Activated CD4-positive, alpha-beta memory T cell treated with anti-CD3 and anti-CD28 coated beads for 36 hours (primary cell): ENCODE data around the gene ANKRD31. TPM values are rescaled to one million over a fixed set of nuclear protein-coding genes. Genes with fewer than 3 reads are reported as not detected.
A peak's percentile ranks its signal among the peaks of the same experiment; 100 is the strongest.
"Not testable (repeated sequence)": the region's sequence is repeated elsewhere in the genome, so short reads cannot be mapped to it uniquely, and the experiment has no call there.

Experiments
- CTCF ChIA-PET: fragments of 350-600 bp; sonication (Branson Sonifier 250); formaldehyde crosslinking; loops from one replicate; lab custom pipeline; 2021; ENCODE audit warnings: antibody characterized with exemption, inconsistent platforms; lab: Charles Lee
- POLR2A ChIA-PET: fragments of 350-600 bp; sonication (Branson Sonifier 250); formaldehyde crosslinking; loops from one replicate; lab custom pipeline; 2021; ENCODE audit warnings: antibody characterized with exemption; lab: Charles Lee
- DNase-seq: peaks from one replicate; pipeline ENCODE4 v3.0.0-alpha.2; 2020
- H3K27ac Mint-ChIP-seq: one replicate; pipeline ENCODE4 v1.8.0; 2021; ENCODE audit warnings: mixed read lengths
- H3K27me3 Mint-ChIP-seq: one replicate; pipeline ENCODE4 v1.8.0; 2021; ENCODE audit warnings: mixed read lengths
- H3K36me3 Mint-ChIP-seq: one replicate; pipeline ENCODE4 v1.8.0; 2021; ENCODE audit warnings: mixed read lengths
- H3K4me1 Mint-ChIP-seq: one replicate; pipeline ENCODE4 v1.8.0; 2021; ENCODE audit warnings: low read depth, mixed read lengths
- H3K4me3 Mint-ChIP-seq: one replicate; pipeline ENCODE4 v1.8.0; 2021; ENCODE audit warnings: mild to moderate bottlenecking, mixed read lengths
- H3K9me3 Mint-ChIP-seq: one replicate; pipeline ENCODE4 v1.8.0; 2021; ENCODE audit warnings: mixed read lengths
- intact Hi-C: fragments of 100-400 bp; cut with micrococcal nuclease; formaldehyde crosslinking; loops from one replicate; pipeline ENCODE4 v1.15.1; 2023
- total RNA-seq, 2 experiments: library from RNA; stranded (reverse); gene quantifications; one replicate each; pipeline ENCODE4 v1.2.3, GENCODE V29; 2021

ANKRD31 gene
- total RNA-seq, 2 experiments from 2014 or later: 0.29 to 0.33 TPM

GRCh38 chr5:75130818-75131349, 105.8 kb downstream of the ANKRD31 start:
- DNase-seq: no peak
- peaks cover 4% of the 10 kb centered on the region for H3K9me3 Mint-ChIP-seq
- CTCF ChIA-PET: no interaction called here
- POLR2A ChIA-PET: no interaction called here
- H3K36me3 Mint-ChIP-seq: no peaks in the 10 kb centered on the region
- intact Hi-C loops: no loop called here
- no peaks in the 10 kb centered on the region for H3K4me1 Mint-ChIP-seq
- no peak overlapping the region for H3K27ac Mint-ChIP-seq
- no peaks in the 10 kb centered on the region for H3K27me3 Mint-ChIP-seq
- H3K4me3 Mint-ChIP-seq: no peak overlapping the region

- Mint-ChIP-seq H3K4me1 (peaks cover 3% of the 10 kb centered on the region), H3K27me3 (no peaks in the 10 kb centered on the region), H3K9me3 (peaks cover 6% of the 10 kb centered on the region), H3K27ac (no peak overlapping the region), H3K36me3 (no peaks in the 10 kb centered on the region), H3K4me3 (no peak overlapping the region)
- POLR2A ChIA-PET: no interaction called here
- no peak for DNase-seq
- intact Hi-C loops: no loop called here
- CTCF ChIA-PET: no interaction called here
These were observed 119.8 kb downstream of the ANKRD31 start for GRCh38 chr5:75116856-75117255.

- CTCF ChIA-PET, H3K36me3 Mint-ChIP-seq, POLR2A ChIA-PET, H3K9me3 Mint-ChIP-seq, DNase-seq, H3K27me3 Mint-ChIP-seq, H3K4me3 Mint-ChIP-seq, H3K27ac Mint-ChIP-seq, intact Hi-C loops: not testable (repeated sequence)
- peaks cover 12% of the 10 kb centered on the region for H3K4me1 Mint-ChIP-seq
These were observed 122.4 kb downstream of the ANKRD31 start for GRCh38 chr5:75114311-75114710.

- intact Hi-C loops: no loop called here
- CTCF ChIA-PET: no interaction called here
- peaks cover 14% of the 10 kb centered on the region for H3K4me1 Mint-ChIP-seq
These were observed 123.1 kb downstream of the ANKRD31 start for GRCh38 chr5:75113354-75114113.

GRCh38 chr5:75108931-75109596, 127.6 kb downstream of the ANKRD31 start:
- intact Hi-C loops: no loop called here
- H3K4me3 Mint-ChIP-seq: no peak overlapping the region
- H3K4me1 Mint-ChIP-seq: peaks cover 16% of the 10 kb centered on the region
- no peaks in the 10 kb centered on the region for H3K36me3 Mint-ChIP-seq
- CTCF ChIA-PET: no interaction called here
- no peak for DNase-seq
- POLR2A ChIA-PET: interaction anchor here (1.0 kb wide), 1 partner anchor 127 kb away, joined by 3 read pairs; the partner anchor contains the start of gene ANKRD31
- H3K27ac Mint-ChIP-seq: no peak overlapping the region
- no peaks in the 10 kb centered on the region for H3K9me3 Mint-ChIP-seq
- H3K27me3 Mint-ChIP-seq: peaks cover 1% of the 10 kb centered on the region

More at GRCh38 chr5:75113354-75114113, 123.1 kb downstream of the ANKRD31 start:
- no peak for DNase-seq
- H3K27ac Mint-ChIP-seq: no peak overlapping the region
- POLR2A ChIA-PET: no interaction called here
- H3K36me3 Mint-ChIP-seq: no peaks in the 10 kb centered on the region
- H3K4me3 Mint-ChIP-seq: no peak overlapping the region
- peaks cover 2% of the 10 kb centered on the region for H3K9me3 Mint-ChIP-seq
- H3K27me3 Mint-ChIP-seq: no peaks in the 10 kb centered on the region

- ChIA-PET POLR2A (interaction anchor here (1.0 kb wide), 1 partner anchor 128 kb away, joined by 3 read pairs; the partner anchor contains the start of gene ANKRD31), CTCF (no interaction called here)
- peaks cover 16% of the 10 kb centered on the region for H3K4me1 Mint-ChIP-seq
- H3K36me3 Mint-ChIP-seq: no peaks in the 10 kb centered on the region
- H3K4me3 Mint-ChIP-seq: no peak overlapping the region
- no peak overlapping the region for H3K27ac Mint-ChIP-seq
- DNase-seq: no peak
- no peaks in the 10 kb centered on the region for H3K9me3 Mint-ChIP-seq
- intact Hi-C loops: no loop called here
- peaks cover 1% of the 10 kb centered on the region for H3K27me3 Mint-ChIP-seq
These were observed 128.2 kb downstream of the ANKRD31 start for GRCh38 chr5:75108515-75108914.

GRCh38 chr5:75095956-75096355, 140.7 kb downstream of the ANKRD31 start:
- CTCF ChIA-PET: interaction anchor here (1.0 kb wide), 1 partner anchor 45 kb away, joined by 7 read pairs; no protein-coding TSS in a partner anchor
- DNase-seq, H3K36me3 Mint-ChIP-seq, H3K4me3 Mint-ChIP-seq, H3K4me1 Mint-ChIP-seq, POLR2A ChIA-PET, H3K9me3 Mint-ChIP-seq, H3K27me3 Mint-ChIP-seq, H3K27ac Mint-ChIP-seq: not testable (repeated sequence)
- intact Hi-C loops: loop anchor here (5.0 kb wide), 1 partner anchor 44 kb away; the partner anchor contains the start of gene GCNT4

- intact Hi-C loops: no loop called here
These were observed 145.1 kb downstream of the ANKRD31 start for GRCh38 chr5:75091597-75091996.

GRCh38 chr5:75089662-75090061, 147.0 kb downstream of the ANKRD31 start:
- Mint-ChIP-seq H3K4me1 (peaks cover 16% of the 10 kb centered on the region), H3K9me3 (no peaks in the 10 kb centered on the region), H3K4me3 (no peak overlapping the region), H3K36me3 (no peaks in the 10 kb centered on the region), H3K27ac (no peak overlapping the region), H3K27me3 (no peaks in the 10 kb centered on the region)
- intact Hi-C loops: loop anchor here (1.0 kb wide), 1 partner anchor 29 kb away; no protein-coding TSS in a partner anchor
- ChIA-PET CTCF (interaction anchor here (0.7 to 1.2 kb wide), 2 partner anchors 13 to 41 kb away, joined by 3 to 4 read pairs; no protein-coding TSS in a partner anchor), POLR2A (interaction anchor here (1.0 to 1.2 kb wide), 2 partner anchors 30 to 37 kb away, joined by 5 to 6 read pairs; partner anchors contain the start of gene GCNT4)
- DNase-seq: no peak

More at GRCh38 chr5:75091597-75091996, 145.1 kb downstream of the ANKRD31 start:
- H3K4me1 Mint-ChIP-seq: peaks cover 25% of the 10 kb centered on the region
- H3K4me3 Mint-ChIP-seq: no peak overlapping the region
- CTCF ChIA-PET: no interaction called here
- no peak overlapping the region for H3K27ac Mint-ChIP-seq
- POLR2A ChIA-PET: no interaction called here
- H3K36me3 Mint-ChIP-seq: no peaks in the 10 kb centered on the region
- no peaks in the 10 kb centered on the region for H3K27me3 Mint-ChIP-seq
- H3K9me3 Mint-ChIP-seq: no peaks in the 10 kb centered on the region
- no peak for DNase-seq

GRCh38 chr5:75089137-75089536, 147.5 kb downstream of the ANKRD31 start:
- Mint-ChIP-seq H3K36me3 (no peaks in the 10 kb centered on the region), H3K27ac (no peak overlapping the region), H3K4me3 (no peak overlapping the region), H3K27me3 (no peaks in the 10 kb centered on the region), H3K9me3 (no peaks in the 10 kb centered on the region), H3K4me1 (peaks cover 15% of the 10 kb centered on the region)
- peak; percentile 66 for DNase-seq
- CTCF ChIA-PET: interaction anchor here (1.2 kb wide), 1 partner anchor 40 kb away, joined by 4 read pairs; no protein-coding TSS in a partner anchor
- POLR2A ChIA-PET: interaction anchor here (1.0 to 1.2 kb wide), 2 partner anchors 29 to 36 kb away, joined by 5 to 6 read pairs; partner anchors contain the start of gene GCNT4
- intact Hi-C loops: loop anchor here (1.0 kb wide), 1 partner anchor 29 kb away; no protein-coding TSS in a partner anchor

- no peak overlapping the region for H3K27ac Mint-ChIP-seq
- POLR2A ChIA-PET: interaction anchor here (1.0 to 1.2 kb wide), 2 partner anchors 29 to 36 kb away, joined by 5 to 6 read pairs; partner anchors contain the start of gene GCNT4
- no peak for DNase-seq
- CTCF ChIA-PET: interaction anchor here (1.2 kb wide), 1 partner anchor 40 kb away, joined by 4 read pairs; no protein-coding TSS in a partner anchor
- no peak overlapping the region for H3K4me3 Mint-ChIP-seq
- no peaks in the 10 kb centered on the region for H3K27me3 Mint-ChIP-seq
- H3K9me3 Mint-ChIP-seq: no peaks in the 10 kb centered on the region
- peaks cover 15% of the 10 kb centered on the region for H3K4me1 Mint-ChIP-seq
- intact Hi-C loops: loop anchor here (1.0 kb wide), 1 partner anchor 28 kb away; no protein-coding TSS in a partner anchor
- no peaks in the 10 kb centered on the region for H3K36me3 Mint-ChIP-seq
These were observed 148.0 kb downstream of the ANKRD31 start for GRCh38 chr5:75088648-75089047.
